Cardiac fibroblast (primary cell): Measurements from ENCODE around the gene ZNF529.

Source experiments
- DNase-seq, 2 donors: peaks; one replicate each; pipeline versions ENCODE4 v3.0.0 to v3.0.0-alpha.2; 2010; ENCODE audit warnings: low read depth in 2 of 2
- H3K4me3 ChIP-seq, 2 donors: replicated peaks in 1 of 2; 1 replicate in 1 of 2; 2 replicates in 1 of 2; pipeline ENCODE4 v1.5.1; 2011; ENCODE audit warnings: low read depth in 2 of 2, low read length in 2 of 2, mild to moderate bottlenecking in 2 of 2, moderate library complexity in 1 of 2
- CTCF ChIP-seq: IDR thresholded peaks from one replicate; pipeline ENCODE4 v1.5.1; 2011; ENCODE audit warnings: low read depth, mild to moderate bottlenecking, low read length, inconsistent platforms

The ZNF529 gene

GRCh38 chr19:36514012-36514612 is 59.0 kb downstream of the ZNF529 start:
- no peak overlapping the region for H3K4me3 ChIP-seq
- peak in 1 of 2 donors; percentile 5 for DNase-seq
- no peak for TF ChIP-seq CTCF

- no peak for TF ChIP-seq CTCF
- DNase-seq, result no peak
- no peak overlapping the region for H3K4me3 ChIP-seq
Observed at GRCh38 chr19:36508325-36508724, 64.8 kb downstream of the ZNF529 start.

GRCh38 chr19:36501973-36502372 is 71.1 kb downstream of the ZNF529 start:
- no peak for TF ChIP-seq CTCF

GRCh38 chr19:36497001-36497400 is 76.1 kb downstream of the ZNF529 start:
- no peak overlapping the region for H3K4me3 ChIP-seq
- DNase-seq, result no peak
- TF ChIP-seq CTCF, result no peak

More at GRCh38 chr19:36501973-36502372, 71.1 kb downstream of the ZNF529 start:
- no peak for DNase-seq
- H3K4me3 ChIP-seq, result no peak overlapping the region
